ENCODE results near the gene EMILIN3. TPM values are rescaled to one million over a fixed set of nuclear protein-coding genes. Genes with fewer than 3 reads are reported as not detected.

EMILIN3 gene
- total RNA-seq, 1 experiment from 2014 or later: not detected

GRCh38 chr20:41349943-41350342 lies 16.7 kb downstream of the EMILIN3 start:
- DNase-seq (ENCODE audit: low read depth, low spot score) (no peak), ATAC-seq (no peak)
- no peak overlapping the region for H3K4me3 ChIP-seq (replicated peaks in 1 of 2; ENCODE audit: low read depth in 1 of 2, low read length in 2 of 2)
- H3K36me3 ChIP-seq (ENCODE audit: control insufficient read depth in 1 of 2, insufficient read depth in 2 of 2, low read length in 2 of 2): peaks cover 0 to 2% of the 10 kb centered on the region in 2 experiments; a peak in 1 of 4 replicates
- no peak overlapping the region for H3K9ac ChIP-seq (ENCODE audit: low read length)
- H2AFZ ChIP-seq (ENCODE audit: low read depth, low read length, poor library complexity, severe bottlenecking): no peak overlapping the region
- no peaks in the 10 kb centered on the region for H3K9me2 ChIP-seq (ENCODE audit: insufficient read depth)
- CTCF ChIA-PET: no interaction called here
- no peaks in the 10 kb centered on the region for H3K27me3 ChIP-seq (ENCODE audit: insufficient read depth, low read length)
- no peaks in the 10 kb centered on the region for H3K79me2 ChIP-seq (ENCODE audit: insufficient read depth, low read length)
- no peaks in the 10 kb centered on the region for H3K9me3 ChIP-seq (ENCODE audit: control insufficient read depth in 1 of 2, insufficient read depth in 1 of 2, low read depth in 1 of 2, low read length in 2 of 2)
- no peak for TF ChIP-seq YY1 (IDR thresholded peaks at IDR 0.05; ENCODE audit: extremely low read depth, insufficient replicate concordance, low read depth, low read length)
- no peak for TF ChIP-seq SRF (IDR thresholded peaks at IDR 0.05; ENCODE audit: low read depth)
- TF ChIP-seq SIN3A (IDR thresholded peaks at IDR 0.05; ENCODE audit: low read depth): no peak
- no peak for TF ChIP-seq POLR2AphosphoS5 (IDR thresholded peaks at IDR 0.05; ENCODE audit: low read depth, low read length)
- TF ChIP-seq ELF1 (IDR thresholded peaks at IDR 0.05; ENCODE audit: borderline replicate concordance, low read depth): no peak
- TF ChIP-seq CTCF (IDR thresholded peaks at IDR 0.05 in 2 of 3, conservative IDR thresholded peaks at IDR 0.05 in 1 of 3; ENCODE audit: borderline replicate concordance in 1 of 3, insufficient read depth in 1 of 3, low read depth in 2 of 3, low read length in 2 of 3): no peak
- TF ChIP-seq EZH2phosphoT487 (IDR thresholded peaks at IDR 0.05; ENCODE audit: borderline replicate concordance): no peak
- no peak for TF ChIP-seq ATF3 (IDR thresholded peaks at IDR 0.05)
- no peak for TF ChIP-seq CBX3 (IDR thresholded peaks at IDR 0.05; ENCODE audit: low read depth)
- no peak for TF ChIP-seq ZBTB33 (IDR thresholded peaks at IDR 0.05; ENCODE audit: extremely low read depth, insufficient replicate concordance, low read length)
- no peak for TF ChIP-seq REST (IDR thresholded peaks at IDR 0.05; ENCODE audit: low read depth)
- TF ChIP-seq TCF7L2 (IDR thresholded peaks at IDR 0.05; ENCODE audit: borderline replicate concordance, extremely low read depth, insufficient read depth, insufficient read length): no peak
- TF ChIP-seq EGR1 (IDR thresholded peaks at IDR 0.05; ENCODE audit: low read depth): no peak
- intact Hi-C loops (cut with micrococcal nuclease): no loop called here
- H3K4me1 ChIP-seq (ENCODE audit: control insufficient read depth in 1 of 2, insufficient read depth in 2 of 2, low read length in 2 of 2): no peaks in the 10 kb centered on the region
- no peaks in the 10 kb centered on the region for H4K20me1 ChIP-seq (ENCODE audit: insufficient read depth)
- POLR2A ChIA-PET: no interaction called here
- no TSS peak for BruUV-seq (replicated peaks)
- no peak overlapping the region for H3K27ac ChIP-seq (ENCODE audit: low read depth, low read length)
- RAD21 ChIA-PET (ENCODE audit: low non-redundant PET in 1 of 2, low total read pairs in 2 of 2, uncharacterized antibody in 2 of 2, unreplicated experiment in 2 of 2): interaction anchor here in 1 of 2 experiments (0.7 kb wide), 1 partner anchor 177 kb away, joined by 3 read pairs; no protein-coding TSS in a partner anchor
- H3K4me2 ChIP-seq (ENCODE audit: low read length): no peak overlapping the region
